ENCODE data around the gene GATD1. TPM values are rescaled to one million over a fixed set of nuclear protein-coding genes. Genes with fewer than 3 reads are reported as not detected.
A peak's percentile ranks its signal among the peaks of the same experiment; 100 is the strongest.

The GATD1 gene
- total and polyA plus RNA-seq, 2 donors (not counting 1 experiment from before 2014, with no cell fraction given) = 14.7 to 20.3 TPM

- H3K4me2 ChIP-seq (ENCODE audit: extremely low read depth, insufficient read depth, low read length) = peak overlapping the region; percentile 83
- peaks cover 15% of the 10 kb centered on the region for H3K36me3 ChIP-seq (ENCODE audit: control insufficient read depth, insufficient read depth, low read length)
- peaks cover 20% of the 10 kb centered on the region for H3K4me1 ChIP-seq (ENCODE audit: control insufficient read depth, extremely low read depth, insufficient read depth, low read length)
- TF ChIP-seq EZH2 (IDR thresholded peaks at IDR 0.05; ENCODE audit: low read length, missing control alignments) = no peak
- TF ChIP-seq, protein P1, sequence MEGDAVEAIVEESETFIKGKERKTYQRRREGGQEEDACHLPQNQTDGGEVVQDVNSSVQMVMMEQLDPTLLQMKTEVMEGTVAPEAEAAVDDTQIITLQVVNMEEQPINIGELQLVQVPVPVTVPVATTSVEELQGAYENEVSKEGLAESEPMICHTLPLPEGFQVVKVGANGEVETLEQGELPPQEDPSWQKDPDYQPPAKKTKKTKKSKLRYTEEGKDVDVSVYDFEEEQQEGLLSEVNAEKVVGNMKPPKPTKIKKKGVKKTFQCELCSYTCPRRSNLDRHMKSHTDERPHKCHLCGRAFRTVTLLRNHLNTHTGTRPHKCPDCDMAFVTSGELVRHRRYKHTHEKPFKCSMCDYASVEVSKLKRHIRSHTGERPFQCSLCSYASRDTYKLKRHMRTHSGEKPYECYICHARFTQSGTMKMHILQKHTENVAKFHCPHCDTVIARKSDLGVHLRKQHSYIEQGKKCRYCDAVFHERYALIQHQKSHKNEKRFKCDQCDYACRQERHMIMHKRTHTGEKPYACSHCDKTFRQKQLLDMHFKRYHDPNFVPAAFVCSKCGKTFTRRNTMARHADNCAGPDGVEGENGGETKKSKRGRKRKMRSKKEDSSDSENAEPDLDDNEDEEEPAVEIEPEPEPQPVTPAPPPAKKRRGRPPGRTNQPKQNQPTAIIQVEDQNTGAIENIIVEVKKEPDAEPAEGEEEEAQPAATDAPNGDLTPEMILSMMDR (conservative IDR thresholded peaks at IDR 0.05 in 1 of 2, IDR thresholded peaks at IDR 0.05 in 1 of 2; ENCODE audit: low read depth in 1 of 2, low read length in 2 of 2) = no peak
- H3K79me2 ChIP-seq (ENCODE audit: control insufficient read depth, insufficient read depth, low read length) = peaks cover 16% of the 10 kb centered on the region
- H3K27me3 ChIP-seq (ENCODE audit: control insufficient read depth, insufficient read depth, low read length) = no peaks in the 10 kb centered on the region
- H3K9me3 ChIP-seq (ENCODE audit: control insufficient read depth, insufficient read depth, low read depth, low read length) = no peaks in the 10 kb centered on the region
- DNase-seq (ENCODE audit: low read depth in 2 of 2) = peak in 1 of 2 donors; percentile 70
- peak overlapping the region; percentile 58 to 81 (median 75) for H3K4me3 ChIP-seq (replicated peaks in 1 of 4; ENCODE audit: control extremely low read depth in 1 of 4, insufficient read depth in 1 of 4, low read depth in 3 of 4, low read length in 4 of 4)
- no peak overlapping the region for H2AFZ ChIP-seq (ENCODE audit: low read length)
- peak overlapping the region; percentile 17 for H3K9ac ChIP-seq (ENCODE audit: insufficient read depth, low read length)
- H4K20me1 ChIP-seq (ENCODE audit: control insufficient read depth, extremely low read depth, insufficient read depth, low read length) = no peaks in the 10 kb centered on the region
- H3K27ac ChIP-seq (ENCODE audit: insufficient read depth, low read length) = peak overlapping the region; percentile 31
Measured at GRCh38 chr11:820655-821511, 43.6 kb upstream of the GATD1 start.

- H4K20me1 ChIP-seq (ENCODE audit: control insufficient read depth, extremely low read depth, insufficient read depth, low read length) = no peaks in the 10 kb centered on the region
- H3K79me2 ChIP-seq (ENCODE audit: control insufficient read depth, insufficient read depth, low read length) = peaks cover 16% of the 10 kb centered on the region
- peak overlapping the region; percentile 82 for H3K27ac ChIP-seq (ENCODE audit: insufficient read depth, low read length)
- peak overlapping the region; percentile 58 to 81 (median 75) for H3K4me3 ChIP-seq (replicated peaks in 1 of 4; ENCODE audit: control extremely low read depth in 1 of 4, insufficient read depth in 1 of 4, low read depth in 3 of 4, low read length in 4 of 4)
- DNase-seq (ENCODE audit: low read depth in 2 of 2) = peak; percentile 57 to 70
- no peaks in the 10 kb centered on the region for H3K27me3 ChIP-seq (ENCODE audit: control insufficient read depth, insufficient read depth, low read length)
- TF ChIP-seq, protein P1 (conservative IDR thresholded peaks at IDR 0.05 in 1 of 2, IDR thresholded peaks at IDR 0.05 in 1 of 2; ENCODE audit: low read depth in 1 of 2, low read length in 2 of 2) = no peak
- no peak for TF ChIP-seq EZH2 (IDR thresholded peaks at IDR 0.05; ENCODE audit: low read length, missing control alignments)
- H3K9ac ChIP-seq (ENCODE audit: insufficient read depth, low read length) = peak overlapping the region; percentile 90
- H3K36me3 ChIP-seq (ENCODE audit: control insufficient read depth, insufficient read depth, low read length) = peaks cover 15% of the 10 kb centered on the region
- no peaks in the 10 kb centered on the region for H3K9me3 ChIP-seq (ENCODE audit: control insufficient read depth, insufficient read depth, low read depth, low read length)
- peaks cover 20% of the 10 kb centered on the region for H3K4me1 ChIP-seq (ENCODE audit: control insufficient read depth, extremely low read depth, insufficient read depth, low read length)
- peak overlapping the region; percentile 83 for H3K4me2 ChIP-seq (ENCODE audit: extremely low read depth, insufficient read depth, low read length)
- no peak overlapping the region for H2AFZ ChIP-seq (ENCODE audit: low read length)
Measured at GRCh38 chr11:819943-820649, 42.8 kb upstream of the GATD1 start.
